Body of pancreas (tissue), 4 donors: ENCODE data around the gene AGPAT3. TPM values are rescaled to one million over a fixed set of nuclear protein-coding genes. Genes with fewer than 3 reads are reported as not detected.

ENCODE experiments used
- ATAC-seq: fragments of 150-250 bp; one replicate; pipeline ENCODE4 v1.9.1; 2016
- DNase-seq, 4 donors: peaks; one replicate each; pipeline ENCODE4 v3.0.0-alpha.2; 2019
- H3K27ac ChIP-seq, 4 donors: fragments of 200-600 bp; sonication (generic); 1 replicate in 3 of 4; 2 replicates in 1 of 4; pipeline versions ENCODE4 v1.5.1 to v1.6.1; 2016 to 2019; ENCODE audit warnings: mild to moderate bottlenecking in 1 of 4, mixed read lengths in 1 of 4, moderate library complexity in 1 of 4
- H3K27me3 ChIP-seq, 2 donors: fragments of 200-600 bp; sonication (generic); one replicate each; pipeline ENCODE4 v1.6.0; 2016; ENCODE audit warnings: mild to moderate bottlenecking in 1 of 2
- H3K36me3 ChIP-seq, 2 donors: fragments of 200-600 bp; sonication (generic); replicated peaks in 1 of 2; 2 replicates each; pipeline ENCODE4 v1.5.1; 2016; ENCODE audit warnings: low read depth in 2 of 2; ENCODE audit not compliant: insufficient read depth in 1 of 2
- H3K4me1 ChIP-seq: fragments of 200-600 bp; sonication (generic); one replicate; pipeline ENCODE4 v1.6.0; 2016
- H3K4me3 ChIP-seq, 2 donors: fragments of 200-600 bp; sonication (generic); 1 replicate in 1 of 2; 2 replicates in 1 of 2; pipeline ENCODE4 v1.5.1; 2016 to 2019
- H3K9me3 ChIP-seq, 3 donors: fragments of 200-600 bp; sonication (generic); 1 replicate in 2 of 3; 2 replicates in 1 of 3; pipeline ENCODE4 v1.5.1; 2016
- POLR2A ChIP-seq, 3 donors: fragments of 450-650 bp; IDR thresholded peaks; one replicate each; pipeline ENCODE4 v1.6.1; 2016; ENCODE audit warnings: antibody characterized with exemption in 3 of 3, mild to moderate bottlenecking in 2 of 3
- WGBS, 2 donors: methylation state at CpG; one replicate each; pipeline ENCODE4 v1.1.5; 2017; 5-methylcytosine and 5-hydroxymethylcytosine counted together
- intact Hi-C: fragments of 100-400 bp; cut with DNase I; formaldehyde crosslinking; loops from one replicate; pipeline ENCODE4 v1.15.1; 2023
- total RNA-seq, 2 donors: library from RNA; depleted of rRNA; stranded (reverse); fragments of >200 nt; gene quantifications; one replicate each; pipeline ENCODE4 v1.1.0, GENCODE V29; 2016
- TF ChIP-seq, protein P1 (sequence below), 7 experiments: fragments of 450-650 bp in 4 of 7; fragments of 200-600 bp in 3 of 7; sonication (generic) in 3 of 7; IDR thresholded peaks; one replicate each; pipeline ENCODE4 v1.5.1; 2016 to 2019; ENCODE audit warnings: antibody characterized with exemption in 7 of 7

AGPAT3 gene
- total RNA-seq, 2 donors from 2014 or later = 21.8 to 39.2 TPM

DNA sequence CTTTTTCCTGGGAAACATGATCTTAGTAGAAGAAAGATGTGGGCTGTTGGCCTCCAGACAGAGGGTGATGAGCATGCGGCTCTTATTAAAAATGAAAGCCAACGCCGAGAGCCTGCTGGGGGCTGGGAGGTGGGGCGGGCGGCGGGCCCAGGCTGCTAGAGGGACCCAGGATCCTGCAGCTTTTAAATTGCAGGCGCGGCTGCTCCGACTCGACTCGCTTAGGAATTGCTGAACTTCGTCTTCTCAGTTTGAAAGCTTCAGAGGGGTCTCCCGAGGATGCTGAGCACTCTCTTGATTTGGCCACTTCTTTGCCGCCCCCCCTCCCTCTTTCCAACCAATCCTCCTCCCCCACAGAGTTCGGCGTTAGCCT lies 1.2 kb downstream of the AGPAT3 start:
- Histone ChIP-seq H3K36me3 (no peaks in the 10 kb centered on the region), H3K27ac (peak overlapping the region; percentile 51 to 97 (median 90)), H3K4me3 (no peak overlapping the region), H3K4me1 (peaks cover 41% of the 10 kb centered on the region), H3K9me3 (no peaks in the 10 kb centered on the region), H3K27me3 (no peaks in the 10 kb centered on the region)
- DNase-seq (peak; percentile 33 to 54 (median 37)), ATAC-seq (no peak)
- no peak for TF ChIP-seq POLR2A (IDR thresholded peaks at IDR 0.05)
- TF ChIP-seq, protein P1, sequence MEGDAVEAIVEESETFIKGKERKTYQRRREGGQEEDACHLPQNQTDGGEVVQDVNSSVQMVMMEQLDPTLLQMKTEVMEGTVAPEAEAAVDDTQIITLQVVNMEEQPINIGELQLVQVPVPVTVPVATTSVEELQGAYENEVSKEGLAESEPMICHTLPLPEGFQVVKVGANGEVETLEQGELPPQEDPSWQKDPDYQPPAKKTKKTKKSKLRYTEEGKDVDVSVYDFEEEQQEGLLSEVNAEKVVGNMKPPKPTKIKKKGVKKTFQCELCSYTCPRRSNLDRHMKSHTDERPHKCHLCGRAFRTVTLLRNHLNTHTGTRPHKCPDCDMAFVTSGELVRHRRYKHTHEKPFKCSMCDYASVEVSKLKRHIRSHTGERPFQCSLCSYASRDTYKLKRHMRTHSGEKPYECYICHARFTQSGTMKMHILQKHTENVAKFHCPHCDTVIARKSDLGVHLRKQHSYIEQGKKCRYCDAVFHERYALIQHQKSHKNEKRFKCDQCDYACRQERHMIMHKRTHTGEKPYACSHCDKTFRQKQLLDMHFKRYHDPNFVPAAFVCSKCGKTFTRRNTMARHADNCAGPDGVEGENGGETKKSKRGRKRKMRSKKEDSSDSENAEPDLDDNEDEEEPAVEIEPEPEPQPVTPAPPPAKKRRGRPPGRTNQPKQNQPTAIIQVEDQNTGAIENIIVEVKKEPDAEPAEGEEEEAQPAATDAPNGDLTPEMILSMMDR (IDR thresholded peaks at IDR 0.05) = no peak
- WGBS, 2 donors = 2 to 4% methylated on average over 12 to 13 of the region's 16 CpGs
- intact Hi-C loops = no loop called here

DNA sequence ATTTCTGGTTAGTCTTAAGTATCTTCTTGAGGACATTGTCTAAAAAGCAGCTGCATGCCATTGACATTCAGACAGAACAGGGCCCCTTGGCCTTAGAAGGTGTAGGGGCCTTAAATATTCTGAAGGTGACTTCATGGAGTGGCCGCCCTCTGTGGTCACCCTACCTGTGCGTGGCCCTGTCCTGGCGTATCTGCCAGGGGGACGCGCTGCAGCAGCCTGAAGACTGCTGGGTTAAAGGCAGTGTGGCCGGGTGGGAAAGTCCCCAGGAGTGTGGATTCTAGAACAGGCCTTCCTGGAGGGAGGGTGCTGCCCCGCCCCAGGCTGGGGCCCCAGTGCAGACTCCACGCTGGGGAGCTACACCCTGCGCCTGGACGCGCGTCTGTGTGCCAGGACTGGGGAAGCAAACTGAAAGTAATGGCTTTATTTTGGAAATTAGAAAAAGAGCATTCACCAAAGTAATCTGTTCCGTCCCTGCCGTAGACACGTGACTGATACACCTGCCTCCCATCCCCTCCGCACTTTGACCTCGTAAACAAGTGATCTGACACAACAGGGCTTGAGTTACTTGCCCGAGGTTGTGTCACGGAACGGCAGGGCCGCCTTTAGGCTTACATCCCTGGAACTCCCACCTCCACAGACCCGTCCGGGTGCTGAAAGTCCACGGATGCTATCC lies 1.8 kb downstream of the AGPAT3 start:
- H3K4me1 ChIP-seq = peaks cover 35% of the 10 kb centered on the region
- WGBS, 2 donors = 20 to 26% methylated on average over 16 to 24 of the region's 24 CpGs
- no peaks in the 10 kb centered on the region for H3K36me3 ChIP-seq
- H3K9me3 ChIP-seq = no peaks in the 10 kb centered on the region
- no peaks in the 10 kb centered on the region for H3K27me3 ChIP-seq
- DNase-seq (peak; percentile 50 to 65 (median 56)), ATAC-seq (peak; percentile 35)
- TF ChIP-seq, protein P1 (IDR thresholded peaks at IDR 0.05) = no peak
- TF ChIP-seq POLR2A (IDR thresholded peaks at IDR 0.05) = peak in 2 of 3 donors; percentile 39 to 58
- no peak overlapping the region for H3K4me3 ChIP-seq
- H3K27ac ChIP-seq = peak overlapping the region; percentile 51 to 97 (median 90)
- intact Hi-C loops = no loop called here

DNA sequence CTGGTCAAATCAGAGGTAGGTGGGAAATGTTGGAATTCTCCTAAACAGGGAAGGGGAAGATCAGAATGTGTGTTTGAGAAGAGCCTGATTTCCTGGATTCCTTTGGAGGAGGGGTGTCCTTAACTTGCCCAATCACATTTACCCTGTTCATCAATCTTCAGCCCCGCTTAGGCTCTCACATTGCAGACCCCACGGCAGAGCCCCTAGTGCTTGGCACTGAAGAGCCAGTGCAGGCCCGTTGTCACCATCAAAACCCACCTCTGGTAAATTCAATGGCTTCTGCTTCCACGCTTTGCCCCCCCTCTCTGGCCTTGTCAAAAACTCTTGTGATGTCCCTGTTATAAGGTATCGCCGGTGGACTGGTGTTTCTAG lies 2.3 kb downstream of the AGPAT3 start:
- no peak for ATAC-seq
- H3K27me3 ChIP-seq = no peaks in the 10 kb centered on the region
- H3K36me3 ChIP-seq = no peaks in the 10 kb centered on the region
- H3K27ac ChIP-seq = peak overlapping the region; percentile 51 to 97 (median 90)
- H3K9me3 ChIP-seq = no peaks in the 10 kb centered on the region
- H3K4me1 ChIP-seq = peaks cover 33% of the 10 kb centered on the region
- intact Hi-C loops = no loop called here
- WGBS, 2 donors = 51 to 57% methylated on average over 6 of the region's 6 CpGs
- DNase-seq = no peak
- H3K4me3 ChIP-seq = no peak overlapping the region
- TF ChIP-seq, protein P1 (IDR thresholded peaks at IDR 0.05) = no peak
- TF ChIP-seq POLR2A (IDR thresholded peaks at IDR 0.05) = no peak

DNA sequence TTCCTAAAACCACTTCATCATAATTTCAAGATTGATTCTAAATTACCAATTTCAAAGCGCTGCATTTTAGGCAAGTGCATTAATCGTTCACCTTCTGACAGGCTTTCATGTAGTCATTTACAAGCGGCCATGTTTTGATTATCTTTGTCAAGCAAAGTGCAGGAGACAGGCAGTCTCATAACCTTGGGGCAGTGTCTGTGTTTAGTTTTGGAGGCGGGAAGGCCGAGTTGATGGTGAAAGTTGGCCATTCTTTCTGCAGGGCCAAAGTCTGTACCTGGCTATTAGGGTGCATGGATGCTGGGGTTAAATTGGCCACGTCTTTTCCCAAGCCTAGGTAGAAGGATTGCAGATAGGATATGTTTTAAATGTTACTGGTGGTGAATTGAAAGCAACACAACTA lies 2.9 kb downstream of the AGPAT3 start:
- Histone ChIP-seq H3K4me3 (no peak overlapping the region), H3K27me3 (no peaks in the 10 kb centered on the region), H3K4me1 (peaks cover 33% of the 10 kb centered on the region), H3K36me3 (no peaks in the 10 kb centered on the region), H3K27ac (peak overlapping the region; percentile 36 to 97 (median 90)), H3K9me3 (no peaks in the 10 kb centered on the region)
- ATAC-seq (no peak), DNase-seq (no peak)
- intact Hi-C loops = no loop called here
- no peak for TF ChIP-seq POLR2A (IDR thresholded peaks at IDR 0.05)
- TF ChIP-seq, protein P1 (IDR thresholded peaks at IDR 0.05) = no peak
- 31 to 35% methylated on average over 6 of the region's 6 CpGs for WGBS, 2 donors

DNA sequence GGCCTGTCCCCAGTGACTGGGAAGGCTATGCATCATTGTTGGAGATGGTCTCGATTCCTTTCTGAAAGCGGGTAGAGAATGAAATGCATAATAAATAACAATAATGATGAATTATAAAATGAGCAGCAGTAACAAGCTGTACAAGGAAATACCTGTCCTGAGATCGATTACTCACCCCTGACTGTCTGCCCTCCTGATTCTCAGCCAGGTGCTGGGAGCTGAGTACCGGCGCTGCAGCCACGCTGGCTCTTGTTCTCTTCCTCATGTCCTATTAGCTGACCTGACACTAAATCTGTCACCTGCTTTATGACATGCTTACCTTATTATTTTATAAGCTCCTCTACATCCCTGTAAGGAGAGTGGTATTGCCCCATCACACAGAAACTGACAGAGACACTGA lies 3.4 kb downstream of the AGPAT3 start:
- 34 to 35% methylated on average over 6 of the region's 6 CpGs for WGBS, 2 donors
- H3K9me3 ChIP-seq = no peaks in the 10 kb centered on the region
- H3K36me3 ChIP-seq = no peaks in the 10 kb centered on the region
- peaks cover 33% of the 10 kb centered on the region for H3K4me1 ChIP-seq
- TF ChIP-seq POLR2A (IDR thresholded peaks at IDR 0.05) = no peak
- no peaks in the 10 kb centered on the region for H3K27me3 ChIP-seq
- no peak for ATAC-seq
- DNase-seq = peak; percentile 38 to 62 (median 53)
- intact Hi-C loops = no loop called here
- H3K4me3 ChIP-seq = no peak overlapping the region
- H3K27ac ChIP-seq = peak overlapping the region; percentile 36 to 97 (median 90)
